Right ventricle myocardium superior (tissue), 1 donor: Measurements from ENCODE around the gene LIM2. TPM values are rescaled to one million over a fixed set of nuclear protein-coding genes. Genes with fewer than 3 reads are reported as not detected.
"Not testable (repeated sequence)": the region's sequence is repeated elsewhere in the genome, so short reads cannot be mapped to it uniquely, and the experiment has no call there.

Source experiments
- ATAC-seq: fragments of 200-7000 bp; cut with Tn5 transposase; one replicate; pipeline ENCODE4 v1.9.1; 2020; ENCODE audit warnings: mild to moderate bottlenecking; ENCODE audit not compliant: poor library complexity
- DNase-seq: peaks from one replicate; pipeline ENCODE4 v3.0.0-alpha.2; 2020
- intact Hi-C: fragments of 100-400 bp; cut with DNase I; formaldehyde crosslinking; loops from one replicate; pipeline ENCODE4 v1.11.2; 2022
- long read RNA-seq: library from polyadenylated mRNA; unstranded; transcript quantifications from one replicate; pipeline ENCODE4 v2.0.0, GENCODE V29; 2021
- total RNA-seq: library from RNA; stranded (reverse); fragmentation: NEBNext Ultra II Directional; extraction: Animal tissue kit (Norgen Biotek cat#: 25700); gene quantifications from one replicate; pipeline ENCODE4 v1.2.1, GENCODE V29; 2021
- donor health status: DM: no; HTN: yes; CAD: no; lungs with severe emphysema.

The LIM2 gene, protein sequence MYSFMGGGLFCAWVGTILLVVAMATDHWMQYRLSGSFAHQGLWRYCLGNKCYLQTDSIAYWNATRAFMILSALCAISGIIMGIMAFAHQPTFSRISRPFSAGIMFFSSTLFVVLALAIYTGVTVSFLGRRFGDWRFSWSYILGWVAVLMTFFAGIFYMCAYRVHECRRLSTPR
- total RNA-seq, result not detected
- long read RNA-seq, result 0 reads

DNA sequence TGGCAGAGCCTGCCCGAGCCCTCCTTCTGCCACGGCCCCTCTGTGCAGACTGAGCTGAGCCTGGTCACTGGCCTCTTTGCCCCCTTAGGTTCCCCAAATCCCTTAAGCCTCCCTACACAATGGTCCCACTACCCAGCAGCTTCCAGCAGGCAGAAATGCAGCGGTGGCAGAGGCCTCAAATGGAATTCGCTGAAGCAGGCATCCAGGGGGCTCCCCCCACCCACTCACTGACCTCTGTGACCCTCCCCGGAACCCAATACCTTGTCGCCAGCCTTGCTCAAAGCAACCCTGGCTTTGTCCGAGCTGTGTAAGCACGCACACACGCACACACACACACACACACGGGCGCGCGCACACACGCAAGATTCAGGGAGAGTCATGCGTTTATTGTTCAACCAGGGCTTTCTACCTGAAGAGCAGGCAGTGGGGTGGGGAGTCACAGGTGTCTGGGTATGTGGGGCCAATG lies at the start of gene LIM2:
LIM2 (minus strand) TSS at position 51 of the 466 bp plus-strand sequence. CDS start 531 bp downstream, outside the sequence.
- DNase-seq, result no peak
- intact Hi-C loops, result no loop called here
- ATAC-seq, result no peak

DNA sequence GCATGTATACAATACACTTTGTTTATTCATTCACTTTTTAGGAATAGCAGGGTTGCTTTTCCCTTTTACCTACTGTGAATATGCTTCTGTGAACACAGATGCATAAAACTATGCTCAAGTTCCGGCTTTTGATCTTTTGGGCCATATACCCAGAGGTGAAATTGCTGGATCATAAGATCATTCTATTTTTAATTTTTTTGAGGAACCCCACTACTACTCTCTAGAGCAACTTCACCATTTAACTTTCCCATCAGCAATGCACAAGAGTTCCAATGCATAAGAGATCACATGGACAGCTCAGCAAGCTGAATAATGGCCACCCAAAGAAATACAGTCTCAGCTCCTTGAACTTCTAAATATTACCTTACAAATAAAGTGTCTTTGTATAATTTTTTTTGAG lies 46.7 kb upstream of the LIM2 start:
- intact Hi-C loops, result no loop called here
- no peak for DNase-seq
- ATAC-seq, result no peak

DNA sequence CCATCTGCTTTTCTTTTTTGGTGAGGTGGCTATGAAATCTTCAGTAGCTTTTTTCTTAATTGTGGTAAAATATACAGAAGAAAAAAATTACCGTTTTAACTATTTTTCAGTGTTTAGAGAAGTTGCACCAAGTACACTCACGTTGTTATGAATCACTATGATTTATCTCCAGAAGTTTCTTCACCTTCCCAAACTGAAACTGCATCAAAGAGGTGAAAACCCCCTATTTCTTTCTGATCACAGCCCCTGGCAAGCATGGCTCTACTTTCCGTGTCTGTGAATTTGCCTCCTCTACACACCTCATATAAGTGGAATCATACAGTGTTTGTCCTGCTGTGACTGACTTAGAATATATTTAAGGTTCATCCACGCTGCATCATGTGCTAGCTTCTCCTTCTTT lies 45.3 kb upstream of the LIM2 start:
- ATAC-seq, result no peak
- intact Hi-C loops, result no loop called here
- DNase-seq, result no peak

DNA sequence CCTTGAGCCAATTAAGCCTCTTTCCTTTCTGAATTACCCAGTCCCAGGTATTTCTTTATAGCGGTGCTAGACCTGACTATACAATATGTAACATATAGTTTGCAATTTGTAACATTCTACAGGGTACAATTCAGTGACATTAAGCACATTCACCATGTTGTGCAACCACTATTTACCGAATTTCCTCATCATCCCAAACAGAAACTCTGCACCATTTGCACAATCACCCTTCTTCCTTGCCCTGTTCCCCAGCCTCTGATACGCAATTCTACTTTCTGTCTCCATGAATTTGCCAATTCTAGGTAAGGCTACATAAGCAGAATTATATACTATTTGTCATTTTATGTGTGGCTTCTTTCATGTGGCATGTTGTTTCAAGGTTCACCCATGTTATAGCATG lies 43.4 kb upstream of the LIM2 start:
- ATAC-seq, result no peak
- no peak for DNase-seq
- intact Hi-C loops, result no loop called here

GRCh38 chr19:51430221-51430620 lies 42.4 kb upstream of the LIM2 start:
- DNase-seq (no peak), ATAC-seq (no peak)
- intact Hi-C loops, result no loop called here

- ATAC-seq, result no peak
- intact Hi-C loops, result no loop called here
- DNase-seq, result peak; percentile 45
Observed at GRCh38 chr19:51427201-51427600, 39.4 kb upstream of the LIM2 start.

- peak; percentile 88 for ATAC-seq
- intact Hi-C loops, result no loop called here
- peak; percentile 91 for DNase-seq
Observed at GRCh38 chr19:51422053-51422448, 34.3 kb upstream of the LIM2 start.

DNA sequence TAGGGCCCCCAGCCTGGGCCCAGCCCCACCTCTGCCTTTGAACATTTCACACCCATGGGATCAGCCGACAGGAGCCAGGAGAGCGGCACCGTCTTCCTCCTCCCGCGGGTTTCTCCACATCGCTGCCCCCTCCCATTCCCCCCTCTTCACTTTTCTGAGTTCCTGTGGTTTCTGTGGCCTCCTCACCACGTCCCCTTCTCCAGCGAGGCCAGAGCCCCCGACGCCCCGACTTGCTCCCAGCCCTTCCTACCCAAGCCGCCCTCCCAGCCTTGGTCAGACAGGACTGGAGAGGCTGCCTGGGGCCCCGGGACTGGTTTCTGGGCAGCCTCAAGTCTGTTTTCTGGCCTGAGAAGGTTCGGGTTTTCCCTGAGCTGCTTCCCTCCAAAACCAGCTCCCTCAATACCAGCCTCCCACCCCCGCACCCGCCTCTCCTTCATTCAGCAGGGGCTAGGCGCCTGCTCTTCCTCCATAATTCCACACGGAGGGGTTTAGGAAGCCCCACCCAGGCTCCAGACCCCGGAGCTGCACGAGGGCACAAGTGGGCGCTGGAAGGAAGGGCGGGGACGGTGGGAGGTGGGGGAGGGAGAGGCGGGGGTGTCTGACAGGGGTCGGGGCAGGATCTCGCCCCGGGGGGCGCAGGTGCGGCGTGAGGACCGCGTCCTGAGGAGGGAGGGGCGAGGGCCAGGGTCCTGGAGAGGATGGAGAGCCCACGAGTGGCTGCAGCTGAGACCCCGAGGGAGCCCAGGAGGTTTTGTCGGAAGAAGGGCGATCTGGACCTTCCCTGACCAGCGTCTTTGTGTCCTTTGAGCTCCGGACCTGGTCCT lies 33.7 kb upstream of the LIM2 start:
- intact Hi-C loops, result no loop called here

DNA sequence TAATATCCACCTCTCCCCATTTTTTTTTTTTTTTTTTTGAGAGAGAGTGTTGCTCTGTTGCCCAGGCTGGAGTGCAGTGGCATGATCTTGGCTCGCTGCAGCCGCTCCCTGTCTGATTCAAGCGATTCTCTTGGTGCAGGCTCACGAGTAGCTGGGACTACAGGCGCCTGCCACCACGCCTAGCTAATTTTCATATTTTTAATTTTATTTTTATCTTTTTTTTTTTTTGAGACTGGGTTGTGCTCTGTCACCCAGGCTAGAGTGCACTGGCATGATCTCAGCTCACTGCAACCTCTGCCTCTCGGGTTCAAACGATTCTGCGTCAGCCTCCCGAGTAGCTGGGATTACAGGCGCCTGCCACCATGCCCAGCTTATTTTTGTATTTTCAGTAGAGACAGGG lies 32.7 kb upstream of the LIM2 start:
- intact Hi-C loops, ATAC-seq, DNase-seq: not testable (repeated sequence)

More for the DNA sequence above, 33.7 kb upstream of the LIM2 start:
- no peak for DNase-seq
- no peak for ATAC-seq

GRCh38 chr19:51418707-51419106 lies 30.9 kb upstream of the LIM2 start:
- DNase-seq (no peak), ATAC-seq (no peak)
- intact Hi-C loops, result no loop called here

DNA sequence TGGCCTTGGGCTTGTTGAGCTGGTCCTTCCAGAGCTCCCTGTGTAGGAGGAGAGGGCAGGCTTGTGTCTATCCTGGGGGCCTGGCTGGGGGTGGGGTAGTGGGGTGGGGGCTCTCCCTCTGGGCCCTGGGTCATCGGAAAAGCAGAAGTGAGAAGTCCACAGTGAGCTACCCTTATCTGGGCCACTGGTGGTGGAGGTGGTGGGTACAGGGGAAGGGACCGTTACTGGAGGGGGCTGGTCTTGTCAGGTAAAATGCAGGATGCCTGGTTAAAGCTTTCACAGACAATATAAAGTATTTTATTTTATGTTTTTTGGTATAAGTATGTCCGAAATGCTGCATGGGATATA lies 30.0 kb upstream of the LIM2 start:
- intact Hi-C loops, result no loop called here
- ATAC-seq, result no peak
- no peak for DNase-seq

GRCh38 chr19:51417107-51417809 lies 29.5 kb upstream of the LIM2 start, which contains the start of gene SIGLEC10:
Gene SIGLEC10 (minus strand): TSS chr19:51417642. CDS start chr19:51417581, 61 bp downstream.
- peak; percentile 75 for DNase-seq
- peak; percentile 62 for ATAC-seq
- intact Hi-C loops, result no loop called here

DNA sequence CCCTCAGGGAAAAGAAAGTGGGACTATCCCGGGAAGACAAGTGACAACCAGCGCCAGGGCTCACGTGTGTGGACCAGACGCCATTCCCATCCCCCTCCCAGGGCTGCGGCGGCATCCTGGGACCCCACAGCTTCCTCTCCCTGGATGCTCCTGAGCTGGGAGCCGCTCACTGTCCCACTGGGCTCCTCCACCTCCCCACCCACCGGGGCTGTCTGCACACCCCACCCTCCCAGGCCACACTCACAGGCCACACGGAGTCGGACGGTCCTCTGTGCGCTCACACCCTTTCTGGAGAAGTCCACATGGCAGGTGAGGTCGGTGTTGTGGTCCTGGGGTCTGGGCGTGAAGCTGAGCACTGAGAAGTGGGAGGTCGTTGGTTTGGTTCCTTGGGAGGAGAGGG lies 28.6 kb upstream of the LIM2 start:
- DNase-seq, ATAC-seq, intact Hi-C loops: not testable (repeated sequence)

GRCh38 chr19:51415187-51415586 lies 27.4 kb upstream of the LIM2 start:
- intact Hi-C loops, result no loop called here
- no peak for ATAC-seq

GRCh38 chr19:51410950-51411748 lies 23.4 kb upstream of the LIM2 start:
- intact Hi-C loops, result no loop called here
- DNase-seq (no peak), ATAC-seq (no peak)

More at GRCh38 chr19:51415187-51415586, 27.4 kb upstream of the LIM2 start:
- no peak for DNase-seq

GRCh38 chr19:51407511-51408131 lies 19.8 kb upstream of the LIM2 start:
- DNase-seq, result no peak
- ATAC-seq, result no peak
- intact Hi-C loops, result no loop called here

GRCh38 chr19:51402117-51402516 lies 14.3 kb upstream of the LIM2 start:
- intact Hi-C loops, result no loop called here
- no peak for ATAC-seq
- no peak for DNase-seq

DNA sequence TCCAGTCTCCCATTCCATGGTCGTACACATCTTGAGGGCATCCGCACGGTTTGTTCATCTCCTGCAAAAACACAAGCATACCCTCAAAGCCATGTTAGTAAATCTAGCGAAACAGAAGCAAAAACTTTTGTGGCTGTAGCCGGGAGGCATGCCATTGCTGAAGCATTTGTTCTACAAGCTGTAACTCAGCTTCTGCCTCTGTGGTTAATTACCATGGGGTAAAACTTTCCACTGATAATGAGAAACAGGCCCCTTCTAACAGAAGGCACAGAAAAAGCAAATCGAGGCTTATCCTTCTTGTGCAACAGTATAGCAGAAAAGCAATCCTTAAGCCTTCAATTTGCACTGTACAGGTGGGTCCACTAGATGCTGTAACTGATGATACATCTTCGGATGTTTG lies 12.2 kb upstream of the LIM2 start:
- not testable (repeated sequence) for DNase-seq, ATAC-seq
- intact Hi-C loops, result loop anchor here (10.0 kb wide), 1 partner anchor 255 kb away; no protein-coding TSS in a partner anchor
